PC-3 (cell line): Measurements from ENCODE around the gene SLC39A11. TPM values are rescaled to one million over a fixed set of nuclear protein-coding genes. Genes with fewer than 3 reads are reported as not detected.
"Not testable (repeated sequence)": the region's sequence is repeated elsewhere in the genome, so short reads cannot be mapped to it uniquely, and the experiment has no call there.

Experiments
- ATAC-seq: fragments of 200-7000 bp; cut with Tn5 transposase; 2 replicates; pipeline ENCODE4 v1.9.1; 2020; ENCODE audit warnings: mild to moderate bottlenecking, moderate library complexity
- BruUV-seq: library from RNA; stranded (reverse); fragments of 400-500 nt; replicated peaks from 2 replicates; lab custom pipeline; 2021; lab: Mats Ljungman, UMichigan
- CTCF ChIA-PET: fragments of 300-600 bp; sonication (Branson Sonifier 250); formaldehyde crosslinking; loops from one replicate; lab custom pipeline; 2022; ENCODE audit warnings: antibody characterized with exemption; lab: Charles Lee
- POLR2A ChIA-PET: fragments of 300-600 bp; sonication (Branson Sonifier 250); formaldehyde crosslinking; loops from one replicate; lab custom pipeline; 2022; ENCODE audit warnings: antibody characterized with exemption; ENCODE audit not compliant: unreplicated experiment; lab: Charles Lee
- DNase-seq: peaks from one replicate; pipeline ENCODE4 v3.0.0-alpha.2; 2015
- H2AFZ ChIP-seq: fragments of 300-600 bp; sonication (generic); 2 replicates; pipeline ENCODE4 v1.6.0; 2016; ENCODE audit warnings: antibody characterized with exemption, low read length
- H3F3A ChIP-seq: fragments of 300-600 bp; sonication (generic); one replicate; pipeline ENCODE4 v1.6.0; 2017; ENCODE audit warnings: antibody characterized with exemption, low read length, control low read depth, mild to moderate bottlenecking; ENCODE audit not compliant: unreplicated experiment
- H3K27ac ChIP-seq: fragments of 300-600 bp; sonication (generic); 2 replicates; pipeline ENCODE4 v1.5.1; 2016; ENCODE audit warnings: mild to moderate bottlenecking, low read length
- H3K27me3 ChIP-seq: fragments of 300-600 bp; sonication (generic); 2 replicates; pipeline ENCODE4 v1.6.1; 2016; ENCODE audit warnings: low read length, mixed read lengths
- H3K36me3 ChIP-seq: fragments of 300-600 bp; sonication (generic); 2 replicates; pipeline ENCODE4 v1.6.1; 2016; ENCODE audit warnings: low read depth, mixed run types, low read length, mixed read lengths
- H3K4me1 ChIP-seq: fragments of 300-600 bp; sonication (generic); 2 replicates; pipeline ENCODE4 v1.5.1; 2016; ENCODE audit warnings: low read length; ENCODE audit not compliant: insufficient read depth
- H3K4me2 ChIP-seq: fragments of 300-600 bp; sonication (generic); 2 replicates; pipeline ENCODE4 v1.6.0; 2016; ENCODE audit warnings: low read length
- H3K4me3 ChIP-seq: fragments of 300-600 bp; sonication (generic); 2 replicates; pipeline ENCODE4 v1.5.1; 2016; ENCODE audit warnings: mild to moderate bottlenecking, low read length, mixed read lengths
- H3K79me2 ChIP-seq: fragments of 300-600 bp; sonication (generic); 2 replicates; pipeline ENCODE4 v1.6.1; 2017; ENCODE audit warnings: low read length, mixed read lengths
- H3K9ac ChIP-seq: fragments of 300-600 bp; sonication (generic); 2 replicates; pipeline ENCODE4 v1.6.0; 2016; ENCODE audit warnings: mild to moderate bottlenecking, low read length
- H3K9me2 ChIP-seq: fragments of 300-600 bp; sonication (generic); replicated peaks from 2 replicates; pipeline ENCODE4 v1.6.1; 2016; ENCODE audit warnings: mixed run types, low read length, mixed read lengths
- H3K9me3 ChIP-seq: fragments of 300-600 bp; sonication (generic); 2 replicates; pipeline ENCODE4 v1.6.1; 2016; ENCODE audit warnings: low read length, mixed read lengths
- H4K20me1 ChIP-seq: fragments of 300-600 bp; sonication (generic); 2 replicates; pipeline ENCODE4 v1.6.1; 2016; ENCODE audit warnings: low read length, mixed read lengths
- CTCF ChIP-seq: fragments of 300-600 bp; sonication (generic); conservative IDR thresholded peaks from 2 replicates; pipeline ENCODE4 v1.5.1; 2017; ENCODE audit warnings: antibody characterized with exemption, low read depth, mild to moderate bottlenecking, low read length
- EZH2 ChIP-seq: fragments of 300-600 bp; sonication (generic); IDR thresholded peaks from one replicate; pipeline ENCODE4 v1.6.1; 2017; ENCODE audit warnings: antibody characterized with exemption, mild to moderate bottlenecking, low read length; ENCODE audit not compliant: unreplicated experiment
- EZH2phosphoT487 ChIP-seq: fragments of 300-600 bp; sonication (generic); IDR thresholded peaks from 2 replicates; pipeline ENCODE4 v1.6.1; 2018; ENCODE audit warnings: mild to moderate bottlenecking, antibody characterized with exemption, low read length, borderline replicate concordance
- intact Hi-C: fragments of 100-400 bp; cut with micrococcal nuclease; formaldehyde crosslinking; loops from 2 replicates; pipeline ENCODE4 v1.9.0; 2023
- total RNA-seq: library from RNA; depleted of rRNA; stranded (reverse); fragments of >200 nt; gene quantifications from 2 replicates; pipeline ENCODE4 v1.2.3, GENCODE V29; 2014

SLC39A11 gene
- total RNA-seq, 1 experiment from 2014 or later = 37.7 TPM

GRCh38 chr17:73060721-73061120 is 31.8 kb downstream of the SLC39A11 start:
- TF ChIP-seq CTCF (no peak), EZH2phosphoT487 (no peak), EZH2 (no peak)
- no peaks in the 10 kb centered on the region for H3K9me3 ChIP-seq
- DNase-seq = no peak
- no peak overlapping the region for H3K9ac ChIP-seq
- intact Hi-C loops = no loop called here
- H3K9me2 ChIP-seq = no peaks in the 10 kb centered on the region
- no peak for ATAC-seq
- no peaks in the 10 kb centered on the region for H4K20me1 ChIP-seq
- H3K4me2 ChIP-seq = no peak overlapping the region
- H3K27ac ChIP-seq = no peak overlapping the region
- ChIA-PET POLR2A (no interaction called here), CTCF (no interaction called here)
- H3F3A ChIP-seq = no peaks in the 10 kb centered on the region
- H3K4me1 ChIP-seq = peaks cover 35% of the 10 kb centered on the region
- H3K27me3 ChIP-seq = no peaks in the 10 kb centered on the region
- BruUV-seq = no TSS peak
- H2AFZ ChIP-seq = no peak overlapping the region
- no peaks in the 10 kb centered on the region for H3K36me3 ChIP-seq
- no peak overlapping the region for H3K4me3 ChIP-seq
- H3K79me2 ChIP-seq = no peaks in the 10 kb centered on the region

- CTCF ChIA-PET, POLR2A ChIA-PET, H3K27ac ChIP-seq, H4K20me1 ChIP-seq, H3K9me3 ChIP-seq, H3K27me3 ChIP-seq, H3K4me3 ChIP-seq, H3K9me2 ChIP-seq, H3K36me3 ChIP-seq, H3K9ac ChIP-seq, H3F3A ChIP-seq, BruUV-seq, H2AFZ ChIP-seq, H3K79me2 ChIP-seq: not testable (repeated sequence)
- ATAC-seq (peak; percentile 37), DNase-seq (peak; percentile 75)
- 0 out of 2 replicates have a peak overlapping the region, but pooled peaks have one; percentile 1 for H3K4me2 ChIP-seq
- peaks cover 35% of the 10 kb centered on the region for H3K4me1 ChIP-seq
- intact Hi-C loops = loop anchor here (5.0 kb wide), 1 partner anchor 33 kb away; the partner anchor contains the start of gene SLC39A11
Measured at GRCh38 chr17:73059713-73060112, 32.8 kb downstream of the SLC39A11 start.

- BruUV-seq = no TSS peak
- H3K9me3 ChIP-seq = no peaks in the 10 kb centered on the region
- peak overlapping the region; percentile 10; the same call in 1 of the 2 replicates for H3K9ac ChIP-seq
- H3K4me2 ChIP-seq = peak overlapping the region; percentile 57; the same call in 1 of the 2 replicates
- H2AFZ ChIP-seq = no peak overlapping the region
- no peak for TF ChIP-seq EZH2
- TF ChIP-seq CTCF = no peak
- no peak for TF ChIP-seq EZH2phosphoT487
- no peak overlapping the region for H3K4me3 ChIP-seq
- H3K36me3 ChIP-seq = no peaks in the 10 kb centered on the region
- no peaks in the 10 kb centered on the region for H3K79me2 ChIP-seq
- ATAC-seq (no peak), DNase-seq (peak; percentile 26)
- no peaks in the 10 kb centered on the region for H3F3A ChIP-seq
- no peaks in the 10 kb centered on the region for H3K27me3 ChIP-seq
- intact Hi-C loops = loop anchor here (5.0 kb wide), 1 partner anchor 34 kb away; the partner anchor contains the start of gene SLC39A11
- POLR2A ChIA-PET = no interaction called here
- no peaks in the 10 kb centered on the region for H3K9me2 ChIP-seq
- H3K27ac ChIP-seq = peak overlapping the region; percentile 72
- no peaks in the 10 kb centered on the region for H4K20me1 ChIP-seq
- H3K4me1 ChIP-seq = peaks cover 35% of the 10 kb centered on the region
- CTCF ChIA-PET = interaction anchor here (0.6 to 0.8 kb wide), 2 partner anchors 330 to 1238 kb away, joined by 3 read pairs; no protein-coding TSS in a partner anchor
Measured at GRCh38 chr17:73058022-73058421, 34.5 kb downstream of the SLC39A11 start.
